GDM1 (cell line): ENCODE data around the gene RASGRP1.

ENCODE experiments used
- DNase-seq: peaks from one replicate; lab custom pipeline; 2025; lab: John Stamatoyannopoulos, UW

The RASGRP1 gene

GRCh38 chr15:38535491-38536200 lies 29.0 kb downstream of the RASGRP1 start:
- no peak for DNase-seq

GRCh38 chr15:38534691-38535090 lies 29.9 kb downstream of the RASGRP1 start:
- DNase-seq = no peak

- DNase-seq = no peak
Observed at GRCh38 chr15:38533926-38534325, 30.7 kb downstream of the RASGRP1 start.

- no peak for DNase-seq
Observed at GRCh38 chr15:38533416-38533915, 31.1 kb downstream of the RASGRP1 start.

- DNase-seq = no peak
Observed at GRCh38 chr15:38532728-38533127, 31.9 kb downstream of the RASGRP1 start.

GRCh38 chr15:38531509-38531908 lies 33.1 kb downstream of the RASGRP1 start:
- no peak for DNase-seq

GRCh38 chr15:38530113-38530512 lies 34.5 kb downstream of the RASGRP1 start:
- DNase-seq = no peak

- DNase-seq = no peak
Observed at GRCh38 chr15:38528294-38528693, 36.3 kb downstream of the RASGRP1 start.

GRCh38 chr15:38526158-38526557 lies 38.5 kb downstream of the RASGRP1 start:
- DNase-seq = no peak

GRCh38 chr15:38525489-38525888 lies 39.1 kb downstream of the RASGRP1 start:
- no peak for DNase-seq

GRCh38 chr15:38524156-38524555 lies 40.5 kb downstream of the RASGRP1 start:
- no peak for DNase-seq

- DNase-seq = no peak
Observed at GRCh38 chr15:38522922-38523321, 41.7 kb downstream of the RASGRP1 start.

GRCh38 chr15:38521316-38521715 lies 43.3 kb downstream of the RASGRP1 start:
- no peak for DNase-seq

GRCh38 chr15:38520035-38520434 lies 44.6 kb downstream of the RASGRP1 start:
- no peak for DNase-seq

- no peak for DNase-seq
Observed at GRCh38 chr15:38518084-38518483, 46.5 kb downstream of the RASGRP1 start.

GRCh38 chr15:38517312-38517975 lies 47.2 kb downstream of the RASGRP1 start:
- DNase-seq = no peak

- no peak for DNase-seq
Observed at GRCh38 chr15:38516626-38517025, 48.0 kb downstream of the RASGRP1 start.

- no peak for DNase-seq
Observed at GRCh38 chr15:38514601-38515000, 50.0 kb downstream of the RASGRP1 start.

- no peak for DNase-seq
Observed at GRCh38 chr15:38512901-38513300, 51.7 kb downstream of the RASGRP1 start.

GRCh38 chr15:38509152-38509551 lies 55.5 kb downstream of the RASGRP1 start:
- no peak for DNase-seq

- no peak for DNase-seq
Observed at GRCh38 chr15:38508647-38509046, 56.0 kb downstream of the RASGRP1 start.

- DNase-seq = no peak
Observed at GRCh38 chr15:38507570-38507969, 57.0 kb downstream of the RASGRP1 start.

- no peak for DNase-seq
Observed at GRCh38 chr15:38506997-38507396, 57.6 kb downstream of the RASGRP1 start.
